HG03280 (cell line): Measurements from ENCODE around the gene RAD51B.

Experiments
- ATAC-seq: cut with Tn5 transposase; IDR thresholded peaks from one replicate; pipeline ENCODE4 v1.9.1; 2021; ENCODE audit warnings: mild to moderate bottlenecking, moderate library complexity; ENCODE audit not compliant: unreplicated experiment

RAD51B gene

DNA sequence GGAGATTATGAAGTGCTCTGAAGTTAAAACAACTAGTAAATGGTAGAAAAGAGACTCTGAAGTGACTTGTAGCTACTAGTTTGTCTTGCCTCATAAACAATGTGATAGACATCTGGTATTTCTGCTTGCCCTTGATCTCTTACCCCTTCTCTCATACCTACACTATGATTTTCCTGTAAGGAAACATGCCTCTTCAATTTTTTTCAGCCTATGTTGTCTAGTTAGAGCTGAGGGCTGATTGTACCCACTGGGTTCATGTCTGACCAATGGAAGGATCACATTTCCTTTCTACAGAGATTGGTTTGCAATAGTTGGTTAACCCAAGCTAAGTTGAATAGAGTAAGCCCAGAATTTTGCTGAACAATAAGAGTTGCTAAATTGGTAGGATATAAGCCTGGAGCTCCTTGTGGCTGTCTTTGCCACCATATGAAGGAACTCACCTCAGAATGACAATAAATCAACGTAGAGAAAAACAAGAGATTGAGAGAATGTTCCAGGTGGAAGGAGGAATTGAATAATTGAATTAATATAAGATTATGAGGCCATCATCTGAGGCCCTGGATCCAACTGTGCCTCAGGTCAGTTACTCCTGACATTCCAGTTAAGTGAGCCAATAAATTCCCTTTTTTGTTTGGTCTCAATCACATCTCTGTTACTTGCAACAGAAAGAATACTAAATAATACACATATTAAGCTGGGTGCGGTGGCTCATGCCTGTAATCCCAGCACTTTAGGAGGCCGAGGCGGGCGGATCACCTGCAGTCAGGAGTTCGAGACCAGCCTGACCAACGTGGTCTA, 626.9 kb downstream of the RAD51B start:
- no peak for ATAC-seq

- no peak for ATAC-seq
These were observed 628.1 kb downstream of the RAD51B start for GRCh38 chr14:68447581-68448251.

- no peak for ATAC-seq
These were observed 628.8 kb downstream of the RAD51B start for GRCh38 chr14:68448252-68448902.

DNA sequence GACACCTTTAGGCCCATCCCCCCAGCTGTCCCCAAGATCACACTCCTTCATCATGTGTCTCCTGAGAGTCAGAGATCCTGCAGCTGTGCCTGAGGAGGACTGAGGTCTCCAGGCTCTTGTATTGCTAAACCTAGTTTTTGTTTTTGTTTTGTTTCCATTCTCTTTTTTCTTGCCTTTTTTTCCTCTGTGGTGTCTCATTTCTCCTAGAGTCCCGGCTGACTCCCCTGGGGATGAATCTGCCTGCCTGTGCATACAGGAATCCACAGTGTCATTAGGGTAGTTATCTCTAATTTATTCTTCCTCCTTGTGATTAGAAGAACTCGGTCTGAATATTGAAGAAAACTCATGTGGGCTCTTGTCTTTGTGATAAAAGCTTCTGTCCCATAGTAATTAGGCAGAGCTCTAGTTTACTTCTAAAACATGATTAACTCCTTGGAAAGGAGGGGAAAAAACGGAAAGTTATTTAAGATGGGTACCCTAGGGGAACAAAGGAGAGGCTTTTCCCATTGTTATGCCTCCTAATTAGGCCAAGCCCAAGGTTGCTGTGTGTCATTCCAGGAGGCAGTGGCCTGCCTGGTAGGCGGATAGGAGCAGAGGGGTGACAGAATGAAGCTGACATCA, 630.1 kb downstream of the RAD51B start:
- ATAC-seq = no peak

GRCh38 chr14:68450391-68451120, 631.0 kb downstream of the RAD51B start:
- ATAC-seq = no peak

DNA sequence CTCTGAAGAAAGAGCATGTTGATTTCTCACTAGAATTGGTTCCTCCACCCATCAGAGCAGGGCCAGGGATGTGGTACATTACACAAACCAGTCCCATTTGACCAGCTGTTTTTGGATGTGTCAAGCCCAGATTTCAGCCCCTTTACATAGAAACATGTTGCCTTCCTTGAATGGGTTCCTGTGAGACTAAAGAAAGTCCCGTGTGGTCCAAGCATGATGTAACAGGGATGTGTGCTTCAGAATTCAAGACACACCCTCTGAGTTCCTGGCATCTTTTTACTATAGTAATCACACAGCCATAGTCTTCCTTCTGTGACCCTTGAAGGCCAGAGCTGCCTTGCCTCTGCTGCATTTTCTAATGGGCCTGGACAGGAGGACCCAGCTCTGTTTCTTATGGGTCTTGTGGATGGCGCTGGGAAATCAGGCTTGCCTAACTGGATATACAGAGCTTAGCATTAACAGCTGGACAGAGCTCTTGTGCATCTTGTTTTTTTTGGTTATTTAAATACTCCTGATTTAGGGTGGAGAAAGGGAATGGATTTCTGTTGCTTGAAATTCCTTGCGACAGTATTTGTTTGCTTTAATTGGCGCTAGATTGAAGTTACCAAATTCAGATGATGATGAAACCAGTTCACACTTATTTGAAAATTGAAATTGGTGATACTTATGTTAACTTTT, 632.3 kb downstream of the RAD51B start:
- no peak for ATAC-seq

GRCh38 chr14:68458253-68458652, 638.7 kb downstream of the RAD51B start:
- ATAC-seq = no peak

DNA sequence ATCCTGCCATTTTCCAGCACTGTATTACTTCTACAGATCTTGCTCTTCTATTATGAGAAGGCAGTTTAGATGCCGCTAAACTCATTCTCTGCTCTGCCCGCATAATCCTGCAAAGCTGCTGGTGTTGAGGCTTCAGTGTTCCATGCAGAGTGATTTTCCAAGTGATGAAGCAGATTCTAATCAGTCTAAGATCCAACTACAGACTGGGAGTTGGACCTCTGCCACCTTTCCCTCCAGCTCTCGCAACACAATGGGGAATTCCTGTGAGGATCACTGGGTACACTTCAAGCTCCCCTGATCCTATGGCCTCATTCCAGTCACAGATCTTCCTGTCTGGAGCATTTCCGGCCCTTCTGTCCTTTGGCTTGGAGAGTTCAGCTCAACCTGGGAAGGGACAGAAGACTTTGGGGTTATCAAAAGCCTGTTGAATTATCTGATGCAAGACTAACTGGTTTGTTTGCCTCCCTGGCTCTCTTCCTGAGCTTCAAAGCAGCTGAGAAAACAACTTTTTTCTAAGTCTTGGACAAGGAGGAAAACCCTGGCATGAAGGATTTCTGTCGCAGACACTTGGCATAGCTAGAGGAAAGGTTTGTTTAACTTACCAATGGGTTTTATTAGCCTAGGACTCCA, 639.4 kb downstream of the RAD51B start:
- no peak for ATAC-seq

DNA sequence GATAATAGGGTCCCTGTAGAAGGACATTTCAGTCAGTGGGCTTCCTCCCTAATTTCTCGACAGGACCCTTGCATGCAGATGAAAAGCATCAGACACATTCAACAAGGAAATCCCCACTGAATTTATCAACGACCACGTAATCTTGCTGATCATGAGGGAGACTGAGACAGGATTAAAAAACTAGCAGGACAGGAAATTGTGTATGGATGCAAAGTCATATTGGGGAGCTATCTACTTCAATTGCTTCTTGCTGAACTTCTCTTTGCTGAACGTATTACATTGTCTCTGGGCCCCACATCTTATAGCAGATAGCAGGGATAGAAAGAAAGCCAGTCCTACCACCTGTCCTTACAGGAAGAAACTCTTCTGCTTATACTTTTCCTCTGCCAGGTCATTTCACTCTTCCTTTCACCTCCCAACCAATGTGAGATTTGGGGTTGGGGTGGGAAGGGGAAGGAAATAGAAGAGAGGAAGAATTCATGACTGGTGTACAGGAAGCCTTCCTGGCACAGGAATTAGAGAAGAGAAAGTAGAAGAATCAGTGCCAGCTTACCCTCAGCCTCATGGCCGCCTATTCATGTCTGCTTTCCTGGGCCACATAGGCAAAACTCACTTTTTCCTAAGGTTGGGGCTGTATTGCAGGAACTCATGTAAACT, 640.0 kb downstream of the RAD51B start:
- no peak for ATAC-seq

DNA sequence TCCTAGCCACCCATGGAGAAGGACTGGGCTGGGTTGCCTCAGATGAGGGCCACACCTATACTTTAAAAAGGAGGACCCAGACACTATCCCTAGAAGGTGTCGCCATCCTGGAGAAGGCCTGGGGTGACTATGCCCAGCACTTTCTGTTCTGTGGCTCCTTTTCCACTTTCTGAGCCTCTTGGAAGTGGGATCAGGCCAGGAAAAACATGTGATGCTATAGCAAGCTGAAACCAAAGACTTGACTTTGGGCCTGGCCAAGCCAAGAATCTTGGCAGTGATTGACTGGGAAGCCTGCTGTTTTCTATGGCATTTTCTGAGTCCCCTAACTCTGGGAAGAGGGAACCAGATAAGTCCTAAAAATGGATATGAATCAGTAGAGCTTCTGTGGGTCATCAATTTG, 641.0 kb downstream of the RAD51B start:
- no peak for ATAC-seq

DNA sequence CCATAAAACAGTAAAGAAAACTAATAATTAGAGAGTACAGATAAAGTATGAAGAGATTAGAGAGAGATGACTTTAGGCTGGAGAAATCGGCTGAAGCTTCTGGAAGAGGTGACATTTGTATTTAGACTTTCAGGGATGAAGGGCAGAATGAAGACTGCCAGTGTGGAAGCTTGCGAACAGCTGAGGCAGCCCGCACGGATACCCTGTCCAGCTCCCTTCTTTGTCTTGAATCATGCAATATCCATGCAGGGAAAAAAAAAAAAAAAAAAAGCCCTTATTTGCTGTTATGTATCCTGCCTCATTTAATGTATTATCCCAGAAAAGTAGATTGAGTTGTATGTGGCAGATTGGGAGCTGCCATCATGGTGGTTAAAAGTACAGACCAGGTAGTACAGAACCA, 641.5 kb downstream of the RAD51B start:
- no peak for ATAC-seq

DNA sequence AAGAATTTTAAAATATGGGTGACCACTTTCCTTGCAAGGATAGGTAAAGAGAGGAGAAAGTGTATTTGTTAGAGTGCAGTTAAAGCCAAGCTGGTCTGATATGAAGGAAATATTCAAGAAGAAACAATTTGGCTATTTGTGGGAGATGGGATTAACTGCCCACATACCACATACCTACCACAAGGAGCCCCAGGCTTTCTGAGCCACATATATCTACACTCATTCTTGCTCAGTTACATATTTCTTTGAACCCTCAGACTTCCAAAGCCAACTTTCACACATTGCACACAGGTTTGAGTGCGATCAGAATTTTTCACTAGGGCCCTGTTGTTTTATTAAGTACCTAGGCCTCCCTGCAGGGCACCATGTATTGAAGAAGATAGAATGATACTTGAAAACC, 643.1 kb downstream of the RAD51B start:
- ATAC-seq = no peak

GRCh38 chr14:68463299-68463698, 643.7 kb downstream of the RAD51B start:
- no peak for ATAC-seq

DNA sequence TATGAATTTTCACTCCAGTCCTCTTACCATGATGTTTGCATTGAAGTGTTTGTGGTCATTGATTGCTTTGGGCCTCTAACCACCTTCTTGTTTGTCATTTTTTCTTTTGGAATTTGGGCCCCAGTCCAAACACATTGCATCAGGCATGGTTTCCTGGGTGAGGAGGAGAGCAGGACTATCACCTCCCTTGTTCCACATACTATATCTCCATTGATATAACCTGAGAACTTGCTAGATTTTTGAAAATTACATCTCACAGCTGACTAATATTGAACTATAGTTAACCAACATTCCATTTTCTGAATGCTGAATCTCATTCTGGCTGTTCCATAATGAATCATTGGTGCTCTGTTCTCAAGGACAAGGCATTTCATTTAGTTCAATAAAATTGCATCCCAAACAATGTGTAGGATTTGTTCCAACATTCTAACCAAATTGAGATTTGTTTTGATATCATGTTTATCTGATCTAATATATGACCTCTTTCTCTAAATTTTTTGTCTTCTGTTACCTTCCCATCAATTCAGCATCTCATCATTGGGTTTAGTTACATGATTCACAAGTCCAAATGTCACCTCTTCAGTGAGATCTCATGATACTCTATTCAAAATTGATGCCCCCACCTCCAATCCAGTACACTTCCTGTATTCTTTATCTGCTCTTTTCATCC, 644.3 kb downstream of the RAD51B start:
- ATAC-seq = no peak

DNA sequence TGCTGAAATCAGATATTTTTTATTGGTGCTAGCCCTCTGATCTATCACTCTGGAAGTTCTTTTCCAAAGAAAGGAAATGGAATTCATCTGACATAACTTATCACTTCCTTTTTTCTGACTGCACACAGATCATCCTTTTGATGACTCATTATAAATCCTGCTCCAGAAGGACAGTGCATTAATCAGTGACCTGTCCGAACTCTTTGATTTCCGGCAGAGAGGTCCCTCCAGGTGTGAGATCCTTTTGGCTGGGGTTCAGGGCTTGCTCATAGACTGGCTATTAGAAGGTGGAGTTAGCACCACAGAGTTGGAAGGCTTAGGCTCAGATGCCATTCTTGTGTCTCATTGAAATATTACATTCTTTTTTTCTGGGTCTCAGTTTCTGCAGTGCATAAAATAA, 645.1 kb downstream of the RAD51B start:
- no peak for ATAC-seq

DNA sequence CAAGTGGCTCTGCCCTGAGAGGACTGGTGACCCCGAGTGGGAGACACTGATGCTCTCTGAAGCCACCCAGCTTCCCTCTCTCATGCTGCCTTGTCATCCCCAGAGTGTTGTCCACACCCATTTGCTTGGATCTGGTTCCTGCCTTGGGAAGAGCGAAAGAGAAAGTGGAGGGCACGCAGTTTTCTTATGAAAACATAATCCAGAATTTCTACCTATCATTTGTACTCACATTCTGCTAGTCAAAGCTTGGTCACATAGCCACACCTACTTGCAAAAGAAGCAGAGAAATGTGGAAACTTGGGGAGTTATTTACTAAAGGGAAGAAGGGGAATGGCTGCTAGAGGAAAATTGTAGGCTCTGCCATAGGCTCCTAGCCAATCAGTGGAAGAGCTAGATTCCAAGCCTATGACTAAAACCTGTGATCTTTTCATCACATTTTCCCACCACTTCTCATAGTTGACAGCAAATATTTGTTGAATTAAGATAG, 647.0 kb downstream of the RAD51B start:
- ATAC-seq = no peak

DNA sequence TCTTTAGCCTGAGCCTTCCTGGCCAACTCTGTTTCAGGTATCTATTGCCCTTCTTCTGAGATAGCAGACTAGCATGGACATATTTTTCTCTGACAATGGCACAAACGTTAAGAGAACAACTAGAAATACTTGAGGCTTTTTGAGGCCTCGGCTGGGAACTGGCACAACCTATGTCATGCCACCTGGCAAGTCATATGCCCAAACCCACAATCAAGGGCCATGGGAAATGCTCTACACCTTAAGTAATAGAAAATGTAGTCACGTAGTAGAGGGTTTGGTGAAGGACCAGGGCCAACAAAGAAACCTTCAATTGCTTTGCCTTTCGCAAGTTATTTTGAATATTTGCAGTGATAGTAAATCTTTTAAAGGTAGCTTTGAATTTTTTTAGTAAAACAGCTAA, 647.8 kb downstream of the RAD51B start:
- ATAC-seq = no peak

GRCh38 chr14:68468437-68469207, 649.0 kb downstream of the RAD51B start:
- no peak for ATAC-seq
